ENCODE data around the gene SERGEF. TPM values are rescaled to one million over a fixed set of nuclear protein-coding genes. Genes with fewer than 3 reads are reported as not detected.

Gene SERGEF
- polyA plus RNA-seq, 2 of the 4 experiments (the other 2 are of a cell fraction): 20.7 to 24.1 TPM

- H3K27ac ChIP-seq: no peak overlapping the region
- FAIRE-seq: no peak
- H3K4me3 ChIP-seq: no peak overlapping the region
- H3K4me1 ChIP-seq: no peaks in the 10 kb centered on the region
- no peak overlapping the region for H3K4me2 ChIP-seq
- no peaks in the 10 kb centered on the region for H3K9me3 ChIP-seq
- TF ChIP-seq POLR2AphosphoS2 (conservative IDR thresholded peaks at IDR 0.05; ENCODE audit: low read length) (no peak), RFX5 (IDR thresholded peaks at IDR 0.05) (no peak), NFE2L2 (conservative IDR thresholded peaks at IDR 0.05; ENCODE audit: low read length) (no peak), HOXA7 (CRISPR knock-in tag; IDR thresholded peaks at IDR 0.05) (no peak), RAD21 (conservative IDR thresholded peaks at IDR 0.05 in 1 of 2, IDR thresholded peaks at IDR 0.05 in 1 of 2) (no peak), MAZ (IDR thresholded peaks at IDR 0.05; ENCODE audit: borderline replicate concordance, low read depth, low read length) (no peak), MAFK (IDR thresholded peaks at IDR 0.05; ENCODE audit: partially characterized antibody) (no peak), BHLHE40 (IDR thresholded peaks at IDR 0.05; ENCODE audit: low read depth, low read length) (no peak), NR3C1 (IDR thresholded peaks at IDR 0.05) (no peak), FOSB (CRISPR knock-in tag; IDR thresholded peaks at IDR 0.05) (no peak), JUN (IDR thresholded peaks at IDR 0.05) (no peak), EHMT2 (IDR thresholded peaks at IDR 0.05; ENCODE audit: low read depth) (no peak)
- TF ChIP-seq, protein P1, sequence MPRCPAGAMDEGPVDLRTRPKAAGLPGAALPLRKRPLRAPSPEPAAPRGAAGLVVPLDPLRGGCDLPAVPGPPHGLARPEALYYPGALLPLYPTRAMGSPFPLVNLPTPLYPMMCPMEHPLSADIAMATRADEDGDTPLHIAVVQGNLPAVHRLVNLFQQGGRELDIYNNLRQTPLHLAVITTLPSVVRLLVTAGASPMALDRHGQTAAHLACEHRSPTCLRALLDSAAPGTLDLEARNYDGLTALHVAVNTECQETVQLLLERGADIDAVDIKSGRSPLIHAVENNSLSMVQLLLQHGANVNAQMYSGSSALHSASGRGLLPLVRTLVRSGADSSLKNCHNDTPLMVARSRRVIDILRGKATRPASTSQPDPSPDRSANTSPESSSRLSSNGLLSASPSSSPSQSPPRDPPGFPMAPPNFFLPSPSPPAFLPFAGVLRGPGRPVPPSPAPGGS (IDR thresholded peaks at IDR 0.05): no peak
- TF ChIP-seq, protein P2, sequence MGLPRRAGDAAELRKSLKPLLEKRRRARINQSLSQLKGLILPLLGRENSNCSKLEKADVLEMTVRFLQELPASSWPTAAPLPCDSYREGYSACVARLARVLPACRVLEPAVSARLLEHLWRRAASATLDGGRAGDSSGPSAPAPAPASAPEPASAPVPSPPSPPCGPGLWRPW (IDR thresholded peaks at IDR 0.05): no peak
- no peak for DNase-seq (ENCODE audit: low read depth in 1 of 2, low spot score in 1 of 2)
- CTCF ChIA-PET: interaction anchor here (0.9 to 2.0 kb wide), 4 partner anchors 18 to 114 kb away, joined by 3 to 6 read pairs (median 4); no protein-coding TSS in a partner anchor
- POLR2A ChIA-PET: no interaction called here
- ATAC-seq: no peak
Observed at GRCh38 chr11:17845431-17845881, 167.4 kb downstream of the SERGEF start.

GRCh38 chr11:17840101-17840548 is 172.7 kb downstream of the SERGEF start:
- FAIRE-seq: no peak

GRCh38 chr11:17839450-17839849 is 173.4 kb downstream of the SERGEF start:
- DNase-seq (ENCODE audit: low read depth in 1 of 2, low spot score in 1 of 2) (no peak), ATAC-seq (no peak), FAIRE-seq (no peak)
- H3K9me3 ChIP-seq: no peaks in the 10 kb centered on the region
- no peaks in the 10 kb centered on the region for H3K4me1 ChIP-seq
- ChIA-PET CTCF (interaction anchor here (2.6 to 3.6 kb wide), 2 partner anchors 11 to 139 kb away, joined by 11 to 13 read pairs; no protein-coding TSS in a partner anchor), POLR2A (no interaction called here)
- no peak overlapping the region for H3K4me2 ChIP-seq
- no peak overlapping the region for H3K27ac ChIP-seq
- no peak for TF ChIP-seq SMC3 (IDR thresholded peaks at IDR 0.05)
- WGBS (ENCODE audit: missing lambda C conversion rate): 85% methylated on average over 4 of the region's 5 CpGs
- H3K4me3 ChIP-seq: no peak overlapping the region

More at GRCh38 chr11:17840101-17840548, 172.7 kb downstream of the SERGEF start:
- DNase-seq (ENCODE audit: low read depth in 1 of 2, low spot score in 1 of 2) (no peak), ATAC-seq (no peak)
- no peaks in the 10 kb centered on the region for H3K4me1 ChIP-seq
- no peak overlapping the region for H3K27ac ChIP-seq
- CTCF ChIA-PET: interaction anchor here (1.1 to 3.6 kb wide), 3 partner anchors 12 to 138 kb away, joined by 4 to 13 read pairs (median 11); no protein-coding TSS in a partner anchor
- H3K4me2 ChIP-seq: no peak overlapping the region
- WGBS (ENCODE audit: missing lambda C conversion rate): 91% methylated on average over 4 of the region's 4 CpGs
- no peaks in the 10 kb centered on the region for H3K9me3 ChIP-seq
- POLR2A ChIA-PET: no interaction called here
- TF ChIP-seq ZSCAN20 (CRISPR knock-in tag; IDR thresholded peaks at IDR 0.05) (no peak), JUN (IDR thresholded peaks at IDR 0.05) (no peak), GATA3 (IDR thresholded peaks at IDR 0.05; ENCODE audit: borderline replicate concordance) (no peak), HOXB13 (CRISPR knock-in tag; IDR thresholded peaks at IDR 0.05; ENCODE audit: low read depth) (no peak), POLR2A (IDR thresholded peaks at IDR 0.05; ENCODE audit: low read length) (no peak)
- H3K4me3 ChIP-seq: no peak overlapping the region

GRCh38 chr11:17838102-17838501 is 174.7 kb downstream of the SERGEF start:
- ATAC-seq (no peak), FAIRE-seq (no peak), DNase-seq (ENCODE audit: low read depth in 1 of 2, low spot score in 1 of 2) (no peak)
- H3K4me1 ChIP-seq: no peaks in the 10 kb centered on the region
- ChIA-PET POLR2A (no interaction called here), CTCF (interaction anchor here (2.6 to 3.6 kb wide), 2 partner anchors 10 to 140 kb away, joined by 11 to 13 read pairs; no protein-coding TSS in a partner anchor)
- no peaks in the 10 kb centered on the region for H3K9me3 ChIP-seq
- no peak overlapping the region for H3K4me3 ChIP-seq
- WGBS (ENCODE audit: missing lambda C conversion rate): 85% methylated on average over 3 of the region's 3 CpGs
- H3K27ac ChIP-seq: no peak overlapping the region
- no peak overlapping the region for H3K4me2 ChIP-seq
- TF ChIP-seq ATOH8 (CRISPR knock-in tag; IDR thresholded peaks at IDR 0.05; ENCODE audit: low read depth) (no peak), ESRRA (IDR thresholded peaks at IDR 0.05; ENCODE audit: borderline replicate concordance, low read length) (no peak), HDAC2 (IDR thresholded peaks at IDR 0.05) (no peak), FOXS1 (CRISPR knock-in tag; IDR thresholded peaks at IDR 0.05) (no peak), EHF (CRISPR knock-in tag; IDR thresholded peaks at IDR 0.05) (no peak), POLR2AphosphoS2 (conservative IDR thresholded peaks at IDR 0.05; ENCODE audit: low read length) (no peak), CEBPB (IDR thresholded peaks at IDR 0.05) (no peak), FOSB (CRISPR knock-in tag; IDR thresholded peaks at IDR 0.05) (no peak), GATA3 (IDR thresholded peaks at IDR 0.05; ENCODE audit: borderline replicate concordance) (no peak), MYC (IDR thresholded peaks at IDR 0.05; ENCODE audit: borderline replicate concordance, low read length) (no peak), TFCP2L1 (CRISPR knock-in tag; IDR thresholded peaks at IDR 0.05) (no peak), FOSL2 (IDR thresholded peaks at IDR 0.05) (no peak), FOSL2 (CRISPR knock-in tag; IDR thresholded peaks at IDR 0.05) (no peak)
- TF ChIP-seq, protein P3, sequence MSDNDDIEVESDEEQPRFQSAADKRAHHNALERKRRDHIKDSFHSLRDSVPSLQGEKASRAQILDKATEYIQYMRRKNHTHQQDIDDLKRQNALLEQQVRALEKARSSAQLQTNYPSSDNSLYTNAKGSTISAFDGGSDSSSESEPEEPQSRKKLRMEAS (IDR thresholded peaks at IDR 0.05): no peak
- TF ChIP-seq, protein P4, sequence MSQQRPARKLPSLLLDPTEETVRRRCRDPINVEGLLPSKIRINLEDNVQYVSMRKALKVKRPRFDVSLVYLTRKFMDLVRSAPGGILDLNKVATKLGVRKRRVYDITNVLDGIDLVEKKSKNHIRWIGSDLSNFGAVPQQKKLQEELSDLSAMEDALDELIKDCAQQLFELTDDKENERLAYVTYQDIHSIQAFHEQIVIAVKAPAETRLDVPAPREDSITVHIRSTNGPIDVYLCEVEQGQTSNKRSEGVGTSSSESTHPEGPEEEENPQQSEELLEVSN (IDR thresholded peaks at IDR 0.05; ENCODE audit: borderline replicate concordance, low read depth): no peak
- TF ChIP-seq, protein P2 (IDR thresholded peaks at IDR 0.05): no peak

Measured in A549 (cell line).